Skeletal muscle tissue (tissue), 4 donors: Measurements from ENCODE around the gene CYP19A1. TPM values are rescaled to one million over a fixed set of nuclear protein-coding genes. Genes with fewer than 3 reads are reported as not detected.
A peak's percentile ranks its signal among the peaks of the same experiment; 100 is the strongest.

Source experiments
- H3K27ac ChIP-seq: one replicate; pipeline ENCODE4 v1.7.0; 2013; ENCODE audit warnings: mild to moderate bottlenecking, low read depth, low read length, inconsistent platforms
- H3K27me3 ChIP-seq, 3 donors: one replicate each; pipeline ENCODE4 v1.7.0; 2013; ENCODE audit warnings: low read length in 3 of 3; ENCODE audit not compliant: control insufficient read depth in 3 of 3, insufficient read depth in 3 of 3
- H3K36me3 ChIP-seq, 3 donors: one replicate each; pipeline ENCODE4 v1.7.0; 2013; ENCODE audit warnings: low read length in 3 of 3; ENCODE audit not compliant: control insufficient read depth in 3 of 3, insufficient read depth in 3 of 3
- H3K4me1 ChIP-seq, 3 donors: one replicate each; pipeline ENCODE4 v1.7.0; 2013; ENCODE audit warnings: low read length in 3 of 3, mild to moderate bottlenecking in 3 of 3; ENCODE audit not compliant: control insufficient read depth in 3 of 3, insufficient read depth in 3 of 3
- H3K4me3 ChIP-seq, 3 donors: one replicate each; pipeline ENCODE4 v1.7.0; 2013; ENCODE audit warnings: low read length in 3 of 3
- H3K9ac ChIP-seq, 3 donors: one replicate each; pipeline ENCODE4 v1.7.0; 2013; ENCODE audit warnings: low read length in 3 of 3, mild to moderate bottlenecking in 3 of 3, moderate library complexity in 2 of 3, low read depth in 1 of 3
- H3K9me3 ChIP-seq, 3 donors: one replicate each; pipeline ENCODE4 v1.7.0; 2013; ENCODE audit warnings: low read length in 3 of 3; ENCODE audit not compliant: control insufficient read depth in 3 of 3
- total RNA-seq: library from RNA; depleted of rRNA; stranded (reverse); fragments of >200 nt; gene quantifications from one replicate; pipeline ENCODE4 v1.2.3, GENCODE V29; 2014
- donor health status: Osteomylitis.

The CYP19A1 gene
- total RNA-seq, 1 donor from 2014 or later: 0.52 TPM

- Histone ChIP-seq H3K4me1 (peaks cover 5 to 10% (median 7%) of the 10 kb centered on the region in 3 donors), H3K27ac (peak overlapping the region; percentile 66), H3K36me3 (no peaks in the 10 kb centered on the region), H3K9me3 (no peaks in the 10 kb centered on the region), H3K27me3 (no peaks in the 10 kb centered on the region), H3K4me3 (no peak overlapping the region), H3K9ac (no peak overlapping the region)
These were observed 19.8 kb downstream of the CYP19A1 start for GRCh38 chr15:51318382-51319150.

- Histone ChIP-seq H3K4me1 (peaks cover 0 to 5% (median 0%) of the 10 kb centered on the region in 3 donors), H3K27me3 (no peaks in the 10 kb centered on the region), H3K27ac (no peak overlapping the region), H3K4me3 (no peak overlapping the region), H3K9ac (no peak overlapping the region), H3K9me3 (peaks cover 0 to 2% (median 0%) of the 10 kb centered on the region in 3 donors), H3K36me3 (no peaks in the 10 kb centered on the region)
These were observed 21.8 kb downstream of the CYP19A1 start for GRCh38 chr15:51316636-51317035.

- Histone ChIP-seq H3K27me3 (no peaks in the 10 kb centered on the region), H3K4me3 (no peak overlapping the region), H3K36me3 (no peaks in the 10 kb centered on the region), H3K9ac (no peak overlapping the region), H3K4me1 (peaks cover 0 to 5% (median 0%) of the 10 kb centered on the region in 3 donors), H3K27ac (no peak overlapping the region), H3K9me3 (peaks cover 0 to 2% (median 0%) of the 10 kb centered on the region in 3 donors)
These were observed 22.7 kb downstream of the CYP19A1 start for GRCh38 chr15:51315726-51316125.

- Histone ChIP-seq H3K9me3 (peaks cover 0 to 2% (median 0%) of the 10 kb centered on the region in 3 donors), H3K36me3 (no peaks in the 10 kb centered on the region), H3K27ac (peak overlapping the region; percentile 30), H3K27me3 (no peaks in the 10 kb centered on the region), H3K9ac (no peak overlapping the region), H3K4me1 (peaks cover 0 to 5% (median 5%) of the 10 kb centered on the region in 3 donors), H3K4me3 (no peak overlapping the region)
These were observed 23.7 kb downstream of the CYP19A1 start for GRCh38 chr15:51314391-51315337.

- H3K9ac ChIP-seq: no peak overlapping the region
- H3K9me3 ChIP-seq: peaks cover 0 to 2% (median 0%) of the 10 kb centered on the region in 3 donors
- H3K36me3 ChIP-seq: no peaks in the 10 kb centered on the region
- H3K4me3 ChIP-seq: no peak overlapping the region
- H3K27me3 ChIP-seq: no peaks in the 10 kb centered on the region
- peaks cover 0 to 5% (median 4%) of the 10 kb centered on the region in 3 donors for H3K4me1 ChIP-seq
- no peak overlapping the region for H3K27ac ChIP-seq
These were observed 24.6 kb downstream of the CYP19A1 start for GRCh38 chr15:51313644-51314280.

- Histone ChIP-seq H3K9ac (no peak overlapping the region), H3K9me3 (peaks cover 0 to 2% (median 0%) of the 10 kb centered on the region in 3 donors), H3K27me3 (no peaks in the 10 kb centered on the region), H3K4me1 (peaks cover 0 to 5% (median 0%) of the 10 kb centered on the region in 3 donors), H3K27ac (peak overlapping the region; percentile 51), H3K4me3 (no peak overlapping the region), H3K36me3 (no peaks in the 10 kb centered on the region)
These were observed 25.4 kb downstream of the CYP19A1 start for GRCh38 chr15:51313074-51313393.

GRCh38 chr15:51312166-51313073 is 26.0 kb downstream of the CYP19A1 start:
- H3K27ac ChIP-seq: peak overlapping the region; percentile 51
- peaks cover 0 to 2% (median 0%) of the 10 kb centered on the region in 3 donors for H3K9me3 ChIP-seq
- peaks cover 0 to 5% (median 0%) of the 10 kb centered on the region in 3 donors for H3K4me1 ChIP-seq
- H3K9ac ChIP-seq: no peak overlapping the region
- no peaks in the 10 kb centered on the region for H3K36me3 ChIP-seq
- no peaks in the 10 kb centered on the region for H3K27me3 ChIP-seq
- H3K4me3 ChIP-seq: no peak overlapping the region

GRCh38 chr15:51311510-51311909 is 26.9 kb downstream of the CYP19A1 start:
- Histone ChIP-seq H3K4me1 (peaks cover 0 to 5% (median 0%) of the 10 kb centered on the region in 3 donors), H3K4me3 (no peak overlapping the region), H3K9me3 (peaks cover 0 to 2% (median 0%) of the 10 kb centered on the region in 3 donors), H3K27ac (peak overlapping the region; percentile 54), H3K9ac (no peak overlapping the region), H3K27me3 (no peaks in the 10 kb centered on the region), H3K36me3 (no peaks in the 10 kb centered on the region)

- Histone ChIP-seq H3K9me3 (peaks cover 0 to 2% (median 0%) of the 10 kb centered on the region in 3 donors), H3K27ac (peak overlapping the region; percentile 54), H3K36me3 (no peaks in the 10 kb centered on the region), H3K27me3 (no peaks in the 10 kb centered on the region), H3K9ac (no peak overlapping the region), H3K4me3 (no peak overlapping the region), H3K4me1 (peaks cover 0 to 5% (median 0%) of the 10 kb centered on the region in 3 donors)
These were observed 28.3 kb downstream of the CYP19A1 start for GRCh38 chr15:51310064-51310463.
